GM23338 (cell line): ENCODE data around the gene MFN1. TPM values are rescaled to one million over a fixed set of nuclear protein-coding genes. Genes with fewer than 3 reads are reported as not detected.

Source experiments
- ATAC-seq: fragments of 200-7000 bp; cut with Tn5 transposase; 3 replicates; pipeline ENCODE4 v1.9.1; 2020
- DNase-seq: peaks from one replicate; pipeline ENCODE4 v3.0.0-alpha.2; 2015; ENCODE audit warnings: low spot score
- H2AFZ ChIP-seq: fragments of 200-600 bp; sonication (generic); 2 replicates; pipeline ENCODE4 v1.8.0; 2016; ENCODE audit warnings: antibody characterized with exemption, mild to moderate bottlenecking, moderate library complexity
- H3F3A ChIP-seq: fragments of 200-600 bp; sonication (generic); replicated peaks from 2 replicates; pipeline ENCODE4 v1.8.0; 2017; ENCODE audit warnings: antibody characterized with exemption, mixed run types, low read depth
- H3K27ac ChIP-seq: fragments of 200-600 bp; sonication (generic); 2 replicates; pipeline ENCODE4 v1.6.1; 2016; ENCODE audit warnings: low read depth
- H3K27me3 ChIP-seq: fragments of 200-600 bp; sonication (generic); 2 replicates; pipeline ENCODE4 v1.8.0; 2016; ENCODE audit warnings: mild to moderate bottlenecking, mixed run types, moderate library complexity; ENCODE audit not compliant: insufficient read depth
- H3K36me3 ChIP-seq: fragments of 200-600 bp; sonication (generic); 2 replicates; pipeline ENCODE4 v1.8.0; 2016; ENCODE audit warnings: mild to moderate bottlenecking; ENCODE audit not compliant: insufficient read depth
- H3K4me1 ChIP-seq: fragments of 200-600 bp; sonication (generic); 2 replicates; pipeline ENCODE4 v1.8.0; 2016; ENCODE audit warnings: mild to moderate bottlenecking, moderate library complexity; ENCODE audit not compliant: insufficient read depth
- H3K4me2 ChIP-seq: fragments of 200-600 bp; sonication (generic); 2 replicates; pipeline ENCODE4 v1.7.1; 2017; ENCODE audit warnings: mixed run types
- H3K4me3 ChIP-seq: fragments of 200-600 bp; sonication (generic); 2 replicates; pipeline ENCODE4 v1.6.1; 2016; ENCODE audit warnings: mixed run types
- H3K79me2 ChIP-seq: fragments of 200-600 bp; sonication (generic); replicated peaks from 2 replicates; pipeline ENCODE4 v1.8.0; 2017; ENCODE audit warnings: mild to moderate bottlenecking; ENCODE audit not compliant: insufficient read depth
- H3K9me2 ChIP-seq: fragments of 200-600 bp; sonication (generic); 2 replicates; pipeline ENCODE4 v1.8.0; 2017; ENCODE audit not compliant: insufficient read depth
- H4K20me1 ChIP-seq: fragments of 200-600 bp; sonication (generic); replicated peaks from 2 replicates; pipeline ENCODE4 v1.8.0; 2017; ENCODE audit warnings: mild to moderate bottlenecking; ENCODE audit not compliant: insufficient read depth
- H3K27ac Mint-ChIP-seq: 2 replicates; pipeline ENCODE4 v1.8.0; 2020; ENCODE audit warnings: inconsistent platforms, mild to moderate bottlenecking, moderate library complexity, mixed read lengths
- H3K27me3 Mint-ChIP-seq: 3 replicates; pipeline ENCODE4 v1.8.0; 2022; ENCODE audit warnings: low read depth, mild to moderate bottlenecking, moderate library complexity, mixed read lengths, inconsistent platforms; ENCODE audit not compliant: insufficient read depth, poor library complexity
- H3K36me3 Mint-ChIP-seq: 3 replicates; pipeline ENCODE4 v1.8.0; 2021; ENCODE audit warnings: low read depth, mild to moderate bottlenecking, inconsistent platforms, moderate library complexity, mixed read lengths
- H3K4me1 Mint-ChIP-seq: 3 replicates; pipeline ENCODE4 v1.8.0; 2020; ENCODE audit warnings: mild to moderate bottlenecking, inconsistent platforms, mixed read lengths
- H3K4me3 Mint-ChIP-seq: 3 replicates; pipeline ENCODE4 v1.8.0; 2021; ENCODE audit warnings: moderate library complexity, mild to moderate bottlenecking, inconsistent platforms, mixed read lengths
- H3K9me3 Mint-ChIP-seq: 3 replicates; pipeline ENCODE4 v1.8.0; 2020; ENCODE audit warnings: moderate library complexity, mild to moderate bottlenecking, inconsistent platforms, mixed read lengths
- EZH2 ChIP-seq: fragments of 200-600 bp; sonication (generic); IDR thresholded peaks from one replicate; pipeline ENCODE4 v1.8.0; 2017; ENCODE audit warnings: antibody characterized with exemption, mild to moderate bottlenecking, low read depth; ENCODE audit not compliant: unreplicated experiment
- POLR2AphosphoS5 ChIP-seq: IDR thresholded peaks from 2 replicates; pipeline ENCODE4 v1.6.1; 2016; ENCODE audit warnings: antibody characterized with exemption, low read depth
- ZNF331 ChIP-seq: fragments of 250-450 bp; sonication (Bioruptor Pico); IDR thresholded peaks from 2 replicates; pipeline ENCODE4 v1.5.0; 2020; ENCODE audit warnings: low read depth, mild to moderate bottlenecking, moderate library complexity
- polyA plus RNA-seq: library from polyadenylated mRNA; unstranded; fragments of >200 nt; fragmentation: Nextera tagmentation; extraction: Ambion mirVana; gene quantifications from 2 replicates; pipeline ENCODE4 v1.2.1, GENCODE V29; 2016
- total RNA-seq: library from RNA; depleted of rRNA; stranded (reverse); fragments of >200 nt; shearing (Covaris generic); gene quantifications from 2 replicates; pipeline ENCODE4 v1.2.3, GENCODE V29; 2014
- TF ChIP-seq, protein P1 (sequence below): fragments of 250-450 bp; sonication (Bioruptor Pico); IDR thresholded peaks from 2 replicates; pipeline ENCODE4 v1.5.0; 2020; ENCODE audit warnings: mild to moderate bottlenecking, moderate library complexity
- TF ChIP-seq, protein P2 (sequence below): IDR thresholded peaks from 2 replicates; pipeline ENCODE4 v1.6.1; 2016; ENCODE audit warnings: antibody characterized with exemption
- TF ChIP-seq, protein P3 (sequence below): IDR thresholded peaks from one replicate; pipeline ENCODE4 v1.6.1; 2018; ENCODE audit warnings: antibody characterized with exemption; ENCODE audit not compliant: unreplicated experiment

The MFN1 gene
- total and polyA plus RNA-seq, 2 experiments from 2014 or later, result 16.1 to 36.2 TPM

DNA sequence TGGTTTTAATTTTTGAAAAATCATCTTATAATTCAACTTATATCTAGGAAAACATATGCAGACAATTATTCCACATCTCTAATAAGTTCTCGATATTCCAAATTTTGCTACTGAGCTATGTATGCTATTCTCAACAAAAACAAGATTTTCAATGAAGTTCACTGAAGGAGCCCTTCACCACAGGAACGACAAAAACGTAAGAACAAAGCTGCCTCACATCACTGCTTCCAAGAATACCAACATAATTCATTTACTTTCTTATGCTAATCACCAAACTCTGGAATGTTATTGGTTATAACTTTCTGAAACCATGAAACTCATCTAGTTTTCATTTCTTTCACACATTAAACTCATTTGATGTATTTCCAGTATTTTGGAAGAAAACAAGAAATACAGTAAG is 54.1 kb downstream of the MFN1 start (continued):
- TF ChIP-seq, protein P1, sequence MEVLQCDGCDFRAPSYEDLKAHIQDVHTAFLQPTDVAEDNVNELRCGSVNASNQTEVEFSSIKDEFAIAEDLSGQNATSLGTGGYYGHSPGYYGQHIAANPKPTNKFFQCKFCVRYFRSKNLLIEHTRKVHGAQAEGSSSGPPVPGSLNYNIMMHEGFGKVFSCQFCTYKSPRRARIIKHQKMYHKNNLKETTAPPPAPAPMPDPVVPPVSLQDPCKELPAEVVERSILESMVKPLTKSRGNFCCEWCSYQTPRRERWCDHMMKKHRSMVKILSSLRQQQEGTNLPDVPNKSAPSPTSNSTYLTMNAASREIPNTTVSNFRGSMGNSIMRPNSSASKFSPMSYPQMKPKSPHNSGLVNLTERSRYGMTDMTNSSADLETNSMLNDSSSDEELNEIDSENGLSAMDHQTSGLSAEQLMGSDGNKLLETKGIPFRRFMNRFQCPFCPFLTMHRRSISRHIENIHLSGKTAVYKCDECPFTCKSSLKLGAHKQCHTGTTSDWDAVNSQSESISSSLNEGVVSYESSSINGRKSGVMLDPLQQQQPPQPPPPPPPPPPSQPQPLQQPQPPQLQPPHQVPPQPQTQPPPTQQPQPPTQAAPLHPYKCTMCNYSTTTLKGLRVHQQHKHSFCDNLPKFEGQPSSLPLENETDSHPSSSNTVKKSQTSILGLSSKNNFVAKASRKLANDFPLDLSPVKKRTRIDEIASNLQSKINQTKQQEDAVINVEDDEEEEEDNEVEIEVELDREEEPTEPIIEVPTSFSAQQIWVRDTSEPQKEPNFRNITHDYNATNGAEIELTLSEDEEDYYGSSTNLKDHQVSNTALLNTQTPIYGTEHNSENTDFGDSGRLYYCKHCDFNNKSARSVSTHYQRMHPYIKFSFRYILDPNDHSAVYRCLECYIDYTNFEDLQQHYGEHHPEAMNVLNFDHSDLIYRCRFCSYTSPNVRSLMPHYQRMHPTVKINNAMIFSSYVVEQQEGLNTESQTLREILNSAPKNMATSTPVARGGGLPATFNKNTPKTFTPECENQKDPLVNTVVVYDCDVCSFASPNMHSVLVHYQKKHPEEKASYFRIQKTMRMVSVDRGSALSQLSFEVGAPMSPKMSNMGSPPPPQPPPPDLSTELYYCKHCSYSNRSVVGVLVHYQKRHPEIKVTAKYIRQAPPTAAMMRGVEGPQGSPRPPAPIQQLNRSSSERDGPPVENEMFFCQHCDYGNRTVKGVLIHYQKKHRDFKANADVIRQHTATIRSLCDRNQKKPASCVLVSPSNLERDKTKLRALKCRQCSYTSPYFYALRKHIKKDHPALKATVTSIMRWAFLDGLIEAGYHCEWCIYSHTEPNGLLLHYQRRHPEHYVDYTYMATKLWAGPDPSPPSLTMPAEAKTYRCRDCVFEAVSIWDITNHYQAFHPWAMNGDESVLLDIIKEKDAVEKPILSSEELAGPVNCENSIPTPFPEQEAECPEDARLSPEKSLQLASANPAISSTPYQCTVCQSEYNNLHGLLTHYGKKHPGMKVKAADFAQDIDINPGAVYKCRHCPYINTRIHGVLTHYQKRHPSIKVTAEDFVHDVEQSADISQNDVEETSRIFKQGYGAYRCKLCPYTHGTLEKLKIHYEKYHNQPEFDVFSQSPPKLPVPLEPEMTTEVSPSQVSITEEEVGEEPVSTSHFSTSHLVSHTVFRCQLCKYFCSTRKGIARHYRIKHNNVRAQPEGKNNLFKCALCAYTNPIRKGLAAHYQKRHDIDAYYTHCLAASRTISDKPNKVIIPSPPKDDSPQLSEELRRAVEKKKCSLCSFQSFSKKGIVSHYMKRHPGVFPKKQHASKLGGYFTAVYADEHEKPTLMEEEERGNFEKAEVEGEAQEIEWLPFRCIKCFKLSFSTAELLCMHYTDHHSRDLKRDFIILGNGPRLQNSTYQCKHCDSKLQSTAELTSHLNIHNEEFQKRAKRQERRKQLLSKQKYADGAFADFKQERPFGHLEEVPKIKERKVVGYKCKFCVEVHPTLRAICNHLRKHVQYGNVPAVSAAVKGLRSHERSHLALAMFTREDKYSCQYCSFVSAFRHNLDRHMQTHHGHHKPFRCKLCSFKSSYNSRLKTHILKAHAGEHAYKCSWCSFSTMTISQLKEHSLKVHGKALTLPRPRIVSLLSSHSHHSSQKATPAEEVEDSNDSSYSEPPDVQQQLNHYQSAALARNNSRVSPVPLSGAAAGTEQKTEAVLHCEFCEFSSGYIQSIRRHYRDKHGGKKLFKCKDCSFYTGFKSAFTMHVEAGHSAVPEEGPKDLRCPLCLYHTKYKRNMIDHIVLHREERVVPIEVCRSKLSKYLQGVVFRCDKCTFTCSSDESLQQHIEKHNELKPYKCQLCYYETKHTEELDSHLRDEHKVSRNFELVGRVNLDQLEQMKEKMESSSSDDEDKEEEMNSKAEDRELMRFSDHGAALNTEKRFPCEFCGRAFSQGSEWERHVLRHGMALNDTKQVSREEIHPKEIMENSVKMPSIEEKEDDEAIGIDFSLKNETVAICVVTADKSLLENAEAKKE, result no peak
- TF ChIP-seq EZH2 (no peak), POLR2AphosphoS5 (no peak)
- TF ChIP-seq, protein P2, sequence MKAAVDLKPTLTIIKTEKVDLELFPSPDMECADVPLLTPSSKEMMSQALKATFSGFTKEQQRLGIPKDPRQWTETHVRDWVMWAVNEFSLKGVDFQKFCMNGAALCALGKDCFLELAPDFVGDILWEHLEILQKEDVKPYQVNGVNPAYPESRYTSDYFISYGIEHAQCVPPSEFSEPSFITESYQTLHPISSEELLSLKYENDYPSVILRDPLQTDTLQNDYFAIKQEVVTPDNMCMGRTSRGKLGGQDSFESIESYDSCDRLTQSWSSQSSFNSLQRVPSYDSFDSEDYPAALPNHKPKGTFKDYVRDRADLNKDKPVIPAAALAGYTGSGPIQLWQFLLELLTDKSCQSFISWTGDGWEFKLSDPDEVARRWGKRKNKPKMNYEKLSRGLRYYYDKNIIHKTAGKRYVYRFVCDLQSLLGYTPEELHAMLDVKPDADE, result no peak

DNA sequence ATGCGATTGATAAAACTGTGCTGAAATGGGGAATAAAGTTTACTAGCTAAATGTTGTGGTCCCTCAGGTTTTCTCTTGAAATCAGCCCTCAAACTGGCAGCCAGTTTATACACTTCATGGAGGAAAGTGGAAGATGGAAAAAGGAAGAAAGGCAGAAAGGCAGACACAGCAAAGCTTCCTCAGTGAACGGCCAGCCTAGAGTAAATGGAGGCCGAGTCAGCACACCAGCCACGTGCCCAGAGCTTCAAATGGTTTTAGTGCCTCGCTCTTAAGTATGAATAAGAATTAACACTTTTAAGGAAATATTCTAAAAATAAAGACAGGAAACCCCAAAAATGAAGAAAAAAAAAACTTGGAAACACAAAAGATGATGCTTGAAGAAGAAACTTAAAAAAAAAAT is 55.5 kb downstream of the MFN1 start:
- Mint-ChIP-seq H3K27ac (peak overlapping the region; percentile 87), H3K36me3 (no peaks in the 10 kb centered on the region)
- DNase-seq, result no peak
- TF ChIP-seq, protein P3, sequence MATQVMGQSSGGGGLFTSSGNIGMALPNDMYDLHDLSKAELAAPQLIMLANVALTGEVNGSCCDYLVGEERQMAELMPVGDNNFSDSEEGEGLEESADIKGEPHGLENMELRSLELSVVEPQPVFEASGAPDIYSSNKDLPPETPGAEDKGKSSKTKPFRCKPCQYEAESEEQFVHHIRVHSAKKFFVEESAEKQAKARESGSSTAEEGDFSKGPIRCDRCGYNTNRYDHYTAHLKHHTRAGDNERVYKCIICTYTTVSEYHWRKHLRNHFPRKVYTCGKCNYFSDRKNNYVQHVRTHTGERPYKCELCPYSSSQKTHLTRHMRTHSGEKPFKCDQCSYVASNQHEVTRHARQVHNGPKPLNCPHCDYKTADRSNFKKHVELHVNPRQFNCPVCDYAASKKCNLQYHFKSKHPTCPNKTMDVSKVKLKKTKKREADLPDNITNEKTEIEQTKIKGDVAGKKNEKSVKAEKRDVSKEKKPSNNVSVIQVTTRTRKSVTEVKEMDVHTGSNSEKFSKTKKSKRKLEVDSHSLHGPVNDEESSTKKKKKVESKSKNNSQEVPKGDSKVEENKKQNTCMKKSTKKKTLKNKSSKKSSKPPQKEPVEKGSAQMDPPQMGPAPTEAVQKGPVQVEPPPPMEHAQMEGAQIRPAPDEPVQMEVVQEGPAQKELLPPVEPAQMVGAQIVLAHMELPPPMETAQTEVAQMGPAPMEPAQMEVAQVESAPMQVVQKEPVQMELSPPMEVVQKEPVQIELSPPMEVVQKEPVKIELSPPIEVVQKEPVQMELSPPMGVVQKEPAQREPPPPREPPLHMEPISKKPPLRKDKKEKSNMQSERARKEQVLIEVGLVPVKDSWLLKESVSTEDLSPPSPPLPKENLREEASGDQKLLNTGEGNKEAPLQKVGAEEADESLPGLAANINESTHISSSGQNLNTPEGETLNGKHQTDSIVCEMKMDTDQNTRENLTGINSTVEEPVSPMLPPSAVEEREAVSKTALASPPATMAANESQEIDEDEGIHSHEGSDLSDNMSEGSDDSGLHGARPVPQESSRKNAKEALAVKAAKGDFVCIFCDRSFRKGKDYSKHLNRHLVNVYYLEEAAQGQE, result no peak
- TF ChIP-seq EZH2 (no peak), ZNF331 (CRISPR knock-in tag) (no peak), POLR2AphosphoS5 (no peak)

More for the DNA sequence above, 55.5 kb downstream of the MFN1 start:
- H3K4me3 ChIP-seq, result no peak overlapping the region
- no peaks in the 10 kb centered on the region for H3K9me2 ChIP-seq
- H3K27me3 ChIP-seq, result no peaks in the 10 kb centered on the region
- peaks cover 47% of the 10 kb centered on the region for H3K4me1 Mint-ChIP-seq
- no peak overlapping the region for H3K4me2 ChIP-seq
- H3K36me3 ChIP-seq, result no peaks in the 10 kb centered on the region
- H3K27ac ChIP-seq, result peak overlapping the region; percentile 55
- H3K4me1 ChIP-seq, result peaks cover 43% of the 10 kb centered on the region
- H3K9me3 Mint-ChIP-seq, result no peaks in the 10 kb centered on the region
- no peaks in the 10 kb centered on the region for H3K79me2 ChIP-seq
- H2AFZ ChIP-seq, result no peak overlapping the region
- no peak overlapping the region for H3K4me3 Mint-ChIP-seq
- ATAC-seq, result peak; percentile 22; the same call in 2 of the 3 replicates
- no peaks in the 10 kb centered on the region for H4K20me1 ChIP-seq
- no peaks in the 10 kb centered on the region for H3F3A ChIP-seq
- H3K27me3 Mint-ChIP-seq, result no peaks in the 10 kb centered on the region
